ENCODE measurements around the gene B4GALT1.

DNA sequence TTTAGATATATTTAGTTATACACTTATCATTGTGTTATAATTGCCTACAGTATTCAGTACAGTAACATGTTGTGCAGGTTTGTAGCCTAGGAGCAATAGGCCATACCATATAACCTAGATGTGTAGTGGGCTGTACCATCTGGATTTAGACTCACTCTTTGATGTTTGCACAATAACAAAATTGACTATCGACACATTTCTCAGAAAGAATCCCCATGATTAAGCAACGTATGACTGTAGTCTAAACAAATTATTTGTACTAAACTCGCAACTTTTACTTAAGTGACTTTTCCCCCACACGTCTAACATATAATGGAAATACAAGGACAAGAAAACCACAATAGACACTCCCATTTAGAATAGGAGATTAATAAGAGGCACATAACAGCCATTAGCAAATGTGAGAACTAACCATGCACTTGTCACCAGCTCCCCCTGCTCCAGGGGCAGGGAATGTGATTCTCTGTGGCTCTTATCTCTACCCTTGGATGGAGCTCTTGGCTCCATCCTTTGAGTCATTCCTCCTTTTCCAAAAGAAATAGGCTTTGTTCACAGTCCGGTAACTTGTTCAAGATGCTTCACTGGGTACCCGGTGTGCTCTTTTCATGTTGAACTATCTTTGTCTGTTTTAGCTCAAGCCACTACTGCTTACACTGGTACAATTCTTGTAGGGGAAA is 8.7 kb upstream of the B4GALT1 start:
- TF ChIP-seq, protein P1, sequence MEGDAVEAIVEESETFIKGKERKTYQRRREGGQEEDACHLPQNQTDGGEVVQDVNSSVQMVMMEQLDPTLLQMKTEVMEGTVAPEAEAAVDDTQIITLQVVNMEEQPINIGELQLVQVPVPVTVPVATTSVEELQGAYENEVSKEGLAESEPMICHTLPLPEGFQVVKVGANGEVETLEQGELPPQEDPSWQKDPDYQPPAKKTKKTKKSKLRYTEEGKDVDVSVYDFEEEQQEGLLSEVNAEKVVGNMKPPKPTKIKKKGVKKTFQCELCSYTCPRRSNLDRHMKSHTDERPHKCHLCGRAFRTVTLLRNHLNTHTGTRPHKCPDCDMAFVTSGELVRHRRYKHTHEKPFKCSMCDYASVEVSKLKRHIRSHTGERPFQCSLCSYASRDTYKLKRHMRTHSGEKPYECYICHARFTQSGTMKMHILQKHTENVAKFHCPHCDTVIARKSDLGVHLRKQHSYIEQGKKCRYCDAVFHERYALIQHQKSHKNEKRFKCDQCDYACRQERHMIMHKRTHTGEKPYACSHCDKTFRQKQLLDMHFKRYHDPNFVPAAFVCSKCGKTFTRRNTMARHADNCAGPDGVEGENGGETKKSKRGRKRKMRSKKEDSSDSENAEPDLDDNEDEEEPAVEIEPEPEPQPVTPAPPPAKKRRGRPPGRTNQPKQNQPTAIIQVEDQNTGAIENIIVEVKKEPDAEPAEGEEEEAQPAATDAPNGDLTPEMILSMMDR (IDR thresholded peaks at IDR 0.05) = no peak
- TF ChIP-seq POLR2A (IDR thresholded peaks at IDR 0.05) (no peak), POLR2AphosphoS5 (IDR thresholded peaks at IDR 0.05) (no peak)

All from sigmoid colon (tissue), 4 donors.